NB4 (cell line): ENCODE measurements around the gene PRKCE.

Experiments
- DNase-seq: peaks from one replicate; pipeline ENCODE4 v3.0.0; 2010; ENCODE audit warnings: low read depth
- H3K4me3 ChIP-seq: one replicate; pipeline ENCODE4 v1.5.1; 2011; ENCODE audit warnings: mild to moderate bottlenecking, low read depth, low read length, moderate library complexity
- MAX ChIP-seq: IDR thresholded peaks from 2 replicates; pipeline ENCODE4 v1.6.1; 2011; ENCODE audit warnings: low read depth, low read length
- MYC ChIP-seq: IDR thresholded peaks from 2 replicates; pipeline ENCODE4 v1.6.1; 2011; ENCODE audit warnings: low read depth, low read length
- POLR2A ChIP-seq: IDR thresholded peaks from 2 replicates; pipeline ENCODE4 v1.6.1; 2011; ENCODE audit warnings: mild to moderate bottlenecking; ENCODE audit not compliant: insufficient read length; ENCODE audit errors: extremely low read depth
- TF ChIP-seq, protein P1 (sequence below): IDR thresholded peaks from one replicate; pipeline ENCODE4 v1.5.1; 2012; ENCODE audit warnings: low read depth, low read length

The PRKCE gene

DNA sequence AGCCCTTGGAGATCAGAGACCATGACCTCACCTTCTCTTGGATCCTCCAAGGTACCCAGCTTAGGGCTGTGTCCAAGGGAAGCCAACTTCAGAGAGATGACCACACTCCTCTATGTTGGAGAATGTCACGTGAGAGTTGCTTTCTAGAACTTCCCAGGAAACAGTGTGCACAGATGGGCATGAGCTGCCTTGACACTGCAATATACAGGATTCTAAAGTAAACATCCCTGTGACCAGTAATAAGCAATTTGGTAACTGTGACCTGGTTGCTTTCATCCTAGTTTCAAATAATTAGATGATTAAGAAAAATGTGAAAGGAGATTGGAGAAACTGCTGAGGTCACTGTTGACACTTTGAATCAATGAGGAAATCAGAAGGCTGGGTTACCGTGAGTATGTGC, 464.7 kb downstream of the PRKCE start:
- no peak for DNase-seq
- no peak overlapping the region for H3K4me3 ChIP-seq
- TF ChIP-seq MYC (no peak), MAX (no peak), POLR2A (no peak)
- TF ChIP-seq, protein P1, sequence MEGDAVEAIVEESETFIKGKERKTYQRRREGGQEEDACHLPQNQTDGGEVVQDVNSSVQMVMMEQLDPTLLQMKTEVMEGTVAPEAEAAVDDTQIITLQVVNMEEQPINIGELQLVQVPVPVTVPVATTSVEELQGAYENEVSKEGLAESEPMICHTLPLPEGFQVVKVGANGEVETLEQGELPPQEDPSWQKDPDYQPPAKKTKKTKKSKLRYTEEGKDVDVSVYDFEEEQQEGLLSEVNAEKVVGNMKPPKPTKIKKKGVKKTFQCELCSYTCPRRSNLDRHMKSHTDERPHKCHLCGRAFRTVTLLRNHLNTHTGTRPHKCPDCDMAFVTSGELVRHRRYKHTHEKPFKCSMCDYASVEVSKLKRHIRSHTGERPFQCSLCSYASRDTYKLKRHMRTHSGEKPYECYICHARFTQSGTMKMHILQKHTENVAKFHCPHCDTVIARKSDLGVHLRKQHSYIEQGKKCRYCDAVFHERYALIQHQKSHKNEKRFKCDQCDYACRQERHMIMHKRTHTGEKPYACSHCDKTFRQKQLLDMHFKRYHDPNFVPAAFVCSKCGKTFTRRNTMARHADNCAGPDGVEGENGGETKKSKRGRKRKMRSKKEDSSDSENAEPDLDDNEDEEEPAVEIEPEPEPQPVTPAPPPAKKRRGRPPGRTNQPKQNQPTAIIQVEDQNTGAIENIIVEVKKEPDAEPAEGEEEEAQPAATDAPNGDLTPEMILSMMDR = no peak

DNA sequence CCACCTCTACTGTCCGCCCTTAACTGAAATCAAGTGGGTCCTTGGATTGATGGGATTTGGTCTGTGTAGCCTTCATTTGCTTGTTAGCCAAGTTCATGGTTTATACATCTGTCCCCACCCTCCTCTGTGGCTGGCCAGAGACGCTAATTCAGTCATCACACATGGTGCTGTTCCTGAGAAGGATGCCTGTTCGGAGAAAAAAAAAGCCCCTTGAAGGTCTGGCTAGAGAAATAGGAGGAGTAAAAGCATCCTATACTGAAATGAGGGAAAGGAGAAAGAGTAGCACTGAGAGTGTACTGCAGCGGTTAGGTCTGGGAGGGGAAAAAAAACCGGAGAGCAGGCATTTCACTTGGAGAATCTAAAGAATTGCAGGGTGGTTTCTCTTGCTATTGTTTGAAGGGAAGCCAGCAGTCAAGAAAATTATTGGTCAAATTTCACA, 465.1 kb downstream of the PRKCE start:
- TF ChIP-seq MYC (no peak), POLR2A (no peak), MAX (no peak)
- TF ChIP-seq, protein P1 = no peak
- no peak overlapping the region for H3K4me3 ChIP-seq
- no peak for DNase-seq

DNA sequence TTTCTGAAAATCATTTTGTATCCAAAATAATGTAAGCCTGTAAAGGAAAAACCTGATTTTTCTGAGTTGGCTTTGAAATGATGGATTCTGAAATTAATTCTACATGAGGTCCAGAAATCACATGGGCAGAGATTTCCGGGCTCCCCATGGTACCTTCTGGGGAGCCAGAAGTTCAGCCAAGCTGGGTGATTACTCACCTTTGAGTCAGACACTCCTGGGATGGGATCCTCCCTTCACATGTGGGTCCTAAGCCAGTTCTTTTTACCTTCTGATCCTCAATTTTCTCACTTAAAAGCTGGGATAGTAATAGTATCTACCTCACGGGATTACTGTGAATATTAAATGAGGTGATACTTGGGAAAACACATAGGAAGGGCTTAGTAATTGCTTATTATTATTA, 465.9 kb downstream of the PRKCE start:
- no peak for TF ChIP-seq MAX
- no peak for TF ChIP-seq POLR2A
- no peak for TF ChIP-seq MYC
- TF ChIP-seq, protein P1 = no peak
- DNase-seq = no peak
- no peak overlapping the region for H3K4me3 ChIP-seq

GRCh38 chr2:46117994-46118393, 466.5 kb downstream of the PRKCE start:
- no peak for DNase-seq
- H3K4me3 ChIP-seq = no peak overlapping the region
- no peak for TF ChIP-seq MYC
- TF ChIP-seq, protein P1 = no peak
- TF ChIP-seq POLR2A = no peak
- no peak for TF ChIP-seq MAX

- DNase-seq = no peak
- H3K4me3 ChIP-seq = no peak overlapping the region
- TF ChIP-seq, protein P1 = no peak
- TF ChIP-seq MAX (no peak), POLR2A (no peak), MYC (no peak)
Observed at GRCh38 chr2:46118656-46119371, 467.3 kb downstream of the PRKCE start.

DNA sequence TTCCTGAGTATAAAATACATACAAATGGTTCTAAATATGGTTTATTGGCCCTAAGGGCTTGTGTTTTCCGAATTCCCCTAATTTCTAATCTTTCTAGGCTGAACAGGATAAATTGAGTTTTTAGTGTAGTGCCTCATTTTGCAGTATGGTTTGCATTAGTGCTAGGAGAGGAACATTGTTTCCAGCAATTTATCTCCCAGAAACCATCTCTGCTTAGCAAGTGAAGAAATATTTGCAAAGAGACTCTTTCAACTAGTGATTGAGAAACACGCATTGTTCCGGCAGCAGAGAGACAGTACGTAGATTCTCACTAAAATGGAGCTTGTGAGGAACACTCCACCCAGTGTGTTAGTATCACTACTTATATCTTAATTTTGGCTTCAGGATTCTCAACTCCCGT, 468.0 kb downstream of the PRKCE start:
- H3K4me3 ChIP-seq = no peak overlapping the region
- no peak for DNase-seq

More for the DNA sequence above, 468.0 kb downstream of the PRKCE start:
- TF ChIP-seq MAX = no peak
- TF ChIP-seq POLR2A = no peak
- TF ChIP-seq, protein P1 = no peak
- TF ChIP-seq MYC = no peak
